Stimulated activated CD4-positive, alpha-beta T cell treated with anti-CD3 and anti-CD28 coated beads, Interleukin-2, amount 100 ng/mL, for 48 hours (primary cell): ENCODE data around the gene TRPV4.

Experiments used
- DNase-seq, 2 donors: peaks; one replicate each; pipeline ENCODE4 v3.0.0-alpha.2; 2020

The TRPV4 gene

DNA sequence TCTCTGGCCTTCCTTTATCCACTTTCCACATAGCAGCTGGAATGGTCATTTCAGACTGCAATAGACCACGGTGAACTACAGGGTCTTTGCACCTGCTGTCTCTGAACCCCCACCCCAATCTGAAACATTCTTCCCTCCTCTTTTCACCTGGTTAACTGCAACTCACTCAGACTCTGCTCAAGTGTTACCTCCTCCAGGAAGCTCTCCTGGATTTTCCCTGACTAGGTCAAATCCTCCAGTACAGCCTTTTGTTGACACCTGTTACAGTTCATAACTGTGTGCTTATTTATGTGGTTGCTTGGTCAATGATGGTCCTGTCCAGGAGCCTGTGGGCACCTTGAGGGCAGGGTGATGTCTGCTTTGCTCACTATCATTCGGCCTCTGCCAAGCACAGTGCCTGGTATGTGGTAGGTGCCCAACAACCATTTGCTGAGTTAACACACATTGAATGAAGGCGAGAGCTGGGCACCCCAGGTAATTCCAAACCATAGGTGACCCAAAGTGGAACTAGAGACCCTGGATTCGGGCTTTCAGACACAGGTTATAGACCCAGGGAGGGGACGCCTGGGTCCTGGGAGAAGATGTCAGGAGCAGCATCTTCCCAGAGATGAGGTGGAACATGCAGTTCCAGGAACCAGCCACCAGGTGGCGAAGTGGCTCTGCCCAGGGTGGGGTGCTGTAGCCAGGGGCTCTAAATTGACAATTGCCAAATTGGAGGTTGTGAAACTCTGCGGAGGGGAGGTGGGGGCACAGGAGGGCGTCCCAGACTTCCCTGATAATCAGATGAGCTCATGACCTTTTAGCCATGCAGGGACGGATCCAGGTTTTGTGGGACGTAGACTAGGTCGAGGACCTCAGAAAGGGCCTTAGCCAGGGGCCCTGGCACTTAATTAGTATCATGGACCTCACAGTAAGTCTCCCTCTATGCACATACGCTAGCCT, 28.1 kb downstream of the TRPV4 start:
- peak; percentile 56 to 61 for DNase-seq

DNA sequence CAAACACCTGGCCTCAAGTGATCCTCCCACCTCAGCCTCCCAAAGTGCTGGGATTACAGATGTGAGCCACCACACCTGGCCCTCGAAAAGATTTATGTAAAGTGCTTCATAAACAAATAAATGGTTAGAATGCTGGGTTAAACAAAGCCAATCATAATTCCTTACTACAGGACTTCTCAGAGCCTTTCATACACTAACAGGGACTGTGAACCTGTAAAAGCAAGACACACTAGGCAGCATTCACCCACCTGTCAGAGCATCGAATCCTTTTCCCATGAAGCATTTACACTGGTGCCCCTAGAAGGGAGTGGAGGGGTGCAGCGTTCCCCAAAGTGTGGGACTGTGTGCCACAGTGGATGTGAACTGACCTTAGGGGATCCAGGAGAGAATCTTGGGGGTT, 29.5 kb downstream of the TRPV4 start:
- DNase-seq = no peak

DNA sequence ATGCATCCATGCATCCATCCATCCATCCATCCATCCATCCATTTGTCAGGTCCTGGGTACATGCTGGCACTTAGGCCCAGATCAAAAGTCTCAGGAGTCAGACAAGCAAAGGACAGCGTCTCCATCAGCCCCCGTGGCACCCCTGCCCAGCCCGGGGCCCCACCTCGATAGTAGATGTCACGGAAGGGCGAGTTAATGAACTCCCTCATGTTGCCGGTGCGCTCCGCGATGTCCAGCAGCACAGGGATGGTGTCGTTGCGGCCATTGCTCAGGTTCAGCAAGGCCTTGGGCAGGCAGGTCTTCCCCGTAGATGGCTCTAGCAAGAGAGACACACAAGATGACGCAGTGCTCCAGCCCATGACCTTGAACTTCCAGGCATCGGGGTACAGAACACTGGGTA, 30.4 kb downstream of the TRPV4 start:
- DNase-seq = no peak

DNA sequence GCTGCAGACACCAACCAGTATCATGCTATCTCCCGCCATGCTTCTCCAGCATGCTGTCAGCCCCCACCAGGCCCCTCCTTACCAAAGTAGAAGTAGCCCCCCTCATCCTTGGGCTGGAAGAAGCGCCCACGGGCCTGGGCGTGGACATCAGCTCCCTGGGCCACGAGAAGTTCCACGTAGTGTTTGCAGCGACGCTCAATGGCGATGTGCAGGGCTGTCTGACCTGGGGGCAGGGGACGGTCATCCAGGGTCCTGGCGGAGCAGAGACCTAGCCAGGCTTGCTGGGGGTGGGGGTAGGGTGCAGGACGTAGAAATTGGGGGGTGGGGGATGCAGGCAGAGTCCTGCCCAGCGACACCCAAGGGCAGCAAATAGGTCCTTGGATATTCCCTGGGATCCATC, 32.7 kb downstream of the TRPV4 start:
- no peak for DNase-seq

DNA sequence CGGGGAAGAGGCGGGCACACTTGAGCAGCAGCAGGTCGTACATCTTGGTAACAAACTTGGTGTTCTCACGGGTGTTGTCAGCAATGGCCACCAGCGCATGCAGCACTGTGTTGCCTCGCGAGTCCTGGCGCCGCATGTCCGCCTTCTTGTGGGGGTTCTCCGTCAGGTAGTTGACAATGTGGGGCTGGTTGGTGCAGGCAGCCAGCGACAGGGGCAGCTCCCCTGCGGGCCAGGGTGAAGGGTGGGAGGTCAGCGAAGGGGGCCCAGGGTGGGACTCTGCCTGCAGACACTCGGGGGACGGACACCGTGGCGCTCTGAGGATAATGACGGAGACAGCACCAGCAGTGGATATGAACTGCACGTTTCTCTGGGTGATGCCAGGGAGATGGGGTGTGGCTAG, 34.5 kb downstream of the TRPV4 start:
- DNase-seq = no peak

DNA sequence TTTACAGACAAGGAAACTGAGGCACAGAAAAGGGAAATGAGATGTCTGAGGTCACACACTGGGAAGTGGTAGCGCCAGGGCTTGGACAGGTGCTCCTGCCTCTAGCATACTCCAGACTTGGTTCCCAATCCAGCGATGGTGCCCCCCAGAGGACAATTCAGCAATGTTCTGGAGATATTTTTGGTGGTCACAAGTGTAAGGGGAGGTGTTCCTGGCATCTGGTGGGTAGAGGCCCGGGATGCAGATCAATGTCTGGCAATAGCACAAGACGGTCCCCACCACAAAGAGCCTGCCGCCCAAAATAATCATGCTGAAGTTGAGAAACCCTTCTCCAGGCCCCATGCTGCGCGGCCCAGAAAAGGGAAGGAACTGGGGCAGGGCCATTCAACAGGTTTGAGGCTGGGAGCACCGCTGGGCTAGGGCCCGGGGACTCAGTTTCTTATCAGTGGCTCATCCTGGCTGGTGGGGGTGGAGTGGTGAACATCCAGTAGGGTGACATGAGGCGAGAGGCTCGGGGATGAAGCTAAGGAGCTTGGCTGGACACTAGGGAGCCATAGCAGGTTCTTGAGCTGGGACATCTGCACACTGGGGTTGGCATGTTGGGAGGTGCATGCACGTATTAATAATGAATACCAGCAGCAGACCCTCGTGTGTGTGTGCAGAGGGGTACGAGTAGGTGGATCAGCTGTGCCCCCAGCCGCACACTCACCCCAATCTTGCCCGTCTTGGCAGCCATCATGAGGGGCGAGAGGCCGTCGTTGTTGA, 35.1 kb downstream of the TRPV4 start:
- no peak for DNase-seq

DNA sequence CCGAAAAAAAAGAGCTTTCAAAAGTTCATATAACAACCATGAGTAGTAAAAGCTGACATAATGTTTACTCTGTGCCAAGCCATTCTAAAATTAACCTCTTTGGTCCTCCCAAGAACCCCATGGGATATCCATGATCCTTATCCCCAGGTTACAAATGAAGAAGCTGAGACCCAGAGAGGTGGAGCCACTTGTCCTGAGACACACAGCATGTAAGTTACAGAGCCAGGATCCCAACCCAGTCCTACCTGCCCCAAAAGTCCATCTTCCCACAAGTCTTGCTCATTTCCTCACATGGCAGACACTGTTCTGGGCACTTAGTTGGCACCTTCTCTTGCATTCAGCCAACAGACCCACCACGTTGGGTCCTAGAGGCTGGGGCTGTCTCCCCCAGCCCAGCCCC, 37.1 kb downstream of the TRPV4 start:
- no peak for DNase-seq

DNA sequence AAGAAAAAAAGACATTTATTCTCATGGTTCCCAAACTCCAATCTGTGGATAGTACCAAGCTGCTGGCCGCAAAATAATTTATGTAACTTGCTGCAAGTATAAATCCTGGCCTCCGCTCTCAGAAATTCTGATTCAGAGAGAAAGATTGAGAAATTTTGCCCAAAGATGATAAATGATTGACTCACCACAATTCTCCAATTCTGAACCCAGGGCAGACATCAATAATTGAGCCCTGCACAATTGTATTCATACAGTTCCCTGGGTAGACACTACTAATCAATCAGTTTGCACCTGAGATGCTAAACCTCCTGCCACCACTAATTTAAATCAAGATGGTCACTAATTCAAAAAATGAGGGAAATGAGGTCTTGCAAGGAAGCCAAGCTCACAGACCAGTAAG, 38.2 kb downstream of the TRPV4 start:
- no peak for DNase-seq

DNA sequence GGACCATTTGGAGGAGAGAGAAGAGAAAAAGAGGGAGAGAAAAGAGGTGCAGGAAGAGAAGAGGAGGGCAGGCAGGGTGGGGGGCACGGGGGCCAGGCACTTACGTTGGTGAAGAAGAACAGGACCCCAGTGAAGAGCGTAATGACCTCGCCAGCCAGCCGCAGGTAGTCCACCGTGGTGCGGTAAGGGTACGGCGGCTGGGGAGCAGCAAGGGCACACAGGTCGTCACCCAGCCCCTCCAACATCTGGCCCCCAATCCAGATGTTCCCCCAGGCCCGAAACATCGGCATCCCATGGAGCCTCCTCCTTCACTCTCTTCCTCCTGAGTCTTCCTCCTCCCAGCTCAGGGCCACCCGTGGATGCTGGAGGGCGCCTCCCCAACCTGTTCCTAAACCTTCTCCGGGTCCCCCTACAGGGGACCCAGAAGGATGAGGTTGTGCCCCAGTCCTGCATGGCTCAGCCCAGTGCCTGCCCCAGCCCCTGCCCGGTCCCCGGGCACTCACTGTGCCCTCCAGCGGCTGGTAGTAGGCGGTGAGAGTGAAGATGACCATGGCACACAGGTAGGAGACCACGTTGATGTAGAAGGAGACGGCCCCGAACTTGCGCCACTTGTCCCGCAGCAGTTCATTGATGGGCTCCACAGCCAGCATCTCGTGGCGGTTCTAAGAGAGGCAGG, 39.2 kb downstream of the TRPV4 start:
- DNase-seq = no peak

DNA sequence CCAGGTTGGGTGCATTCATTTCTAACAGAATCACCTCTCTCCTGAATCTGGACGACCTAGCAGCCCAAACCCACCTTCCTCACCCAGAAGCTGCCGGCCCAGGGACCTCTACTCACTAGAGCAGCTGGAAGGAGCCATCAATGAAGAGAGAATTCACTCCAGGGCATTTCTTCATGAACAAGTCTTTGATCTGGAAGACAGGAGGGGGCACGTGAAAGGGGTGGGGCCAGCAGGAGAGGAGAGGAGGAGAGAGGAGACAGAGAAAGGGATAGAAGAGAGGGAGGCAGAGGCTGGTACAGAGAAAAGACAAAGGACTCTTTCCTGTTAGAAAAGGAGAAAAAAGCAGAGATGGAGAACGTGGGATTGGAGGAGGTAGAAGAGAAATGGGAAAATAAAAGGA, 39.8 kb downstream of the TRPV4 start:
- DNase-seq = no peak

DNA sequence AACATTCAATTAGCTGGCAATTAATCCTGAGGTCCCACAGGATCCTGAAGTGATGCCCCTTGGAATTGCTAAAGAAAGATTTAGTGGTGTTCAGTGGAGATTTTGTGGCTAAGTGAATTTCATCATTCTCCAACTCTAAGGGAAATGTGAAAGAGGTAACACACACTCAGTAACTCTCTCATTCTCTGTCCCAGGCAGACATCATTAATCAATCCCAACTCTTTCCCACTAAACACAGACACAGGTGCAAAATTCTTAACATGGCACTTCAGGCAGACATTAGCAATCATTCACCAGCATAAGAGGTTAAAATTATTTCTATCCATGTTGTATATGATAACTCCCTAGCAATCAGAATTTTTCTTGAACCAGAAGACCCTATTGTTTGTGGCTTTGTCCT, 40.2 kb downstream of the TRPV4 start:
- no peak for DNase-seq

DNA sequence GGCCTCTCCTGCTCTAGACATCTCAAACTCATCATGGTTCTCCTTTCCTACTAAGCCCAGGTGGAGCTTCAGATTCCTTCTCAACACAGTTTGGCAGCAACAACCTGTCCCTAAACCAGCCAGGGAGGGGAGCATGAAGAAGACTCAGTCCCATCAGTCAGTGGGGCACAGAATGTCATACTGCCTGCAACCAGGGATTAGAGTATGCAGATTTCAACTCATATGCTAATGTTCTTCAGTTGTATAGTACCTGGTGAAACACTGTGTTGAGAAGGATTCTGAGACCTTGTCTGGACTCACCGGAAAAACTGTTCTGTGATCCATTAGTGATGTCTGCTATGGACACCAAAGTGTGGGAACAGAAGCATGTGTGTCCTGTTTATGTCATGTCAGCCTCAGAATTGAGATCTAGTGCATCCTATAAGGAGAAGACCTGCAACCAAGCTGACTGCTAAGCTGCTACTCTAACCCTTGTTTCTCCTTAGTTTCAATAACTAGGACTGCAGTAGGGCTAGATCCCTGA, 43.6 kb downstream of the TRPV4 start:
- no peak for DNase-seq

DNA sequence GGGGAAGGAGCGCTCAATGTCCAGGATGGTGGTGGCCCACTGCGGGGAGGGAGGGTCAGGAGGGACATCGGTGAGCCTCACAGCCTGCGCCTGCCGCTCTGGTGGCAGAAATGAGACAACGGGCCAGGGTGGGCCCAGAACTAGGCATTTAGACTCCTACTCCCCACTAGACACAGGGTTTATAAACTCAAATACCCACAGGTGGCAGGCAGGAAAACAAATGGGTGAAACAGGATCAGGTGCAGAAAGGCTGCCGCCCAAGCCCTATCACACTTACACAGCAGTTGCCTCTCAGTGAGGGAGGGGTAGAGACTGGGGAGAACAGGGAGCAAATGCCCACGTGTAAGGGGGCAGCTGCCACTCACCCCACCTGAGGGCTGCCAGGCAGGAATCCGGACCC, 46.4 kb downstream of the TRPV4 start:
- DNase-seq = no peak

DNA sequence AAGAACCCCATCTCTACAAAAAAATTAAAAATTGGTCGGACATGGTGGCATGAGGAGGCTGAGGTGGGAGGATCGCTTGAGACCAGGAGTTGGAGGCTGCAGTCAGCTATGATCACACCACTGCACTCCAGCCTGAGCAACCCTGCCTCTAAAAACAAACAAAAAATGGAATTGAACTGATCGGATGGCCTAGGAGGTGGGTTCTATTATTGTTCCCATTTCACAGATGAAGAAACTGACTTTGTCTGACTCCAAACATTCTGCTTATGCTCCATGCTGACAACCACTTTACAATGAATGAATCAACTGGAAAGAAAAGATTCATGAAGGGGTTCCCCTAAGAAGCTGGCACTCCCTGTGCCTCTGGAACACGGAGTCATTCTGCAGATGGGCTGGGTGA, 47.3 kb downstream of the TRPV4 start:
- no peak for DNase-seq

DNA sequence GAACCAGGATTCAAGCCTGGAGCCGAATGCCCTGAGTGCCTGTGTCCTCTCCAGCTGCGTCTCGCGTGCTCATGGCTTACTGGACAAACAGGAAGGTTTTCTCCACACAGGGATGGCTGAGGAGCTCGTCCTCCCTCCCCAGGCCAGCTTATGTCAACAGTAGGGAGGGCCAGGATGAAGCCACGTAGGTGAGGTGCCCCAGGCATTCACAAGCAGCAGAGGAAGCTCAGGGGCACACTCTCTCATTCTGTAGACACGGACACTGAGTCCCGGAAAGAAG, 49.3 kb downstream of the TRPV4 start:
- DNase-seq = no peak

DNA sequence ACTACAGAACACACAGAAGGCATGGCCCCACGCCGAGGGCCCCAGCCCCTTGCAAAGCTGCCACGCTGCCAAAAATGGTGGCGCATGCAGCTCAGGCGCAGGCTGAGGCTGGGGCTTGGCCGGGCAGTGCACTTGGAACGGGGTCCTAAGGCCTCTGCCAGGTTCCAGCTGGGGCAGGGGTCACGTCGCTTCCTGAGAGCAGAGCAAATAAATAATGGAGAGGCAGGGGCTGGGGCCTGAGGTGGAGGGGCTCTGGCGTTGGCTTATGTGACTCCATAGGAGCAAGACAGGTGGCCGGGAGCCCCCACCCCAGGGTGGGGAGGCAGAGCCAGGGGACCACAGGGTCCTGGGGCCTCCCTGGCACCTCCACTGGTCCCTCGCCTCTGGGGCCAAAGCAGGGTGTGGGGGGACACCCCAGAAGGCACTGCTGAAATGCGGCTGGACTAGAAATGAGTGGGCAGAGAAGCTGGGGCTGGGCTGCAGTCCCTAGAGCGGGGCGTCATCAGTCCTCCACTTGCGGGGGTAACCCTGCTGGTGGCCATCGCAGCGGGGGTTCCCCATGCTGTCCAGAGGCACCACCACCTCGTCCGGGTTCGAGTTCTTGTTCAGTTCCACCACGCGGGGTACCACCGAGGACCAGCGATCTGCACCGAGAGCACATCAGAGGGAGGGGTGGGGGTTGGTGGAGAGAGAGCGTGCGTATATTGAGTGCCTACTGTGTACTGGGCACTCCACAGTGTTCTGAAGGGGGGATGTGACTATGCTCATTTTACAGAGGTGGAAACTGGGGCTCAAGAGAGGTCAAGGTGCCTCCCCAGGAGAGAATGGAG, 49.8 kb downstream of the TRPV4 start:
- no peak for DNase-seq

DNA sequence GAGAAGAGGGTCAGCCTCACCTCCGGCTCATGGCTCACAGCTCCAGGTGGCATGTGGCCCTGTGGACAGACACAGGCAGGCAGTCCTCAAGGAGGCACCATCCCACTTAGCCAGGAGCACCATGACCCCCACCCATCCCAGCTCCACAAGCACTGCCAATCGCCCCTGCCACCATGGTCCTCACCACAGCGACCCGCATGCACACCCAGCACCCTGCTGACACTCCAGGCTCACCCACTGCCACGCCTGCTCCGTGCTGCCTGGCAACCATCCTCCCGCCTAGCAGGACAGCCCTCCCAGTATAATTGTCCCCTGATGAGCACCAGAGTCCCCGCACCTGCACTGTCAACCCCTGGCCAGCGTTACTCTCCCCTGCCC, 50.9 kb downstream of the TRPV4 start:
- no peak for DNase-seq

DNA sequence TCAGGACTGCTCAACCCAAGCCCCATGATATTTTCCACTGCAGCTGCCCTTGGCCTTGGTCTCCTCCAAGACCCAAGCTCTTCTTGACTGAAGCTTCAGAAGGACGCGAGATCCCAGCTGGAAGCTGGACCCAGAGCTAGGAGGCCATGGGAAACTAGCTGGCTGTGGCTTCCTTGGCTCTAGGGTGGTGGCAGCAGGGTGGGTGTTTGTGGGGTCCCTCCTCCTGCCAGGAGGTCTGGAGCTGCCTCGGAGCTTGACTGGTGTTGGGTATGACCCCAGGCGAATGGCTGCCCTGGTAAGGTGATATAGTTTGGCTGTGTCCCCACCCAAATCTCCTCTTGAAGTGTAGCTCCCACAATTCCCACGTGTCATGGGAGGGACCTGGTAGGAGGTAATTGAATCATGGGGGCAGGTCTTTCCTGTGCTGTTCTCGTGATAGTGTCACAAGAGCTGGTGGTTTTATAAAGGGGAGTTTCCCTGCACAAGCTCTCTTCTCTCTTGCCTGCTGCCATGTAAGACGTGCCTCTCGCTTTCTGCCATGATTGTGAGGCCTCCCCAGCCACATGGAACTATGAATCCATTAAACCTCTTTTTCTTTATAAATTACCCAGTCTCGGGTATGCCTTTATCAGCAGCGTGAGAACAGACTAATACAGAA, 51.4 kb downstream of the TRPV4 start:
- no peak for DNase-seq

DNA sequence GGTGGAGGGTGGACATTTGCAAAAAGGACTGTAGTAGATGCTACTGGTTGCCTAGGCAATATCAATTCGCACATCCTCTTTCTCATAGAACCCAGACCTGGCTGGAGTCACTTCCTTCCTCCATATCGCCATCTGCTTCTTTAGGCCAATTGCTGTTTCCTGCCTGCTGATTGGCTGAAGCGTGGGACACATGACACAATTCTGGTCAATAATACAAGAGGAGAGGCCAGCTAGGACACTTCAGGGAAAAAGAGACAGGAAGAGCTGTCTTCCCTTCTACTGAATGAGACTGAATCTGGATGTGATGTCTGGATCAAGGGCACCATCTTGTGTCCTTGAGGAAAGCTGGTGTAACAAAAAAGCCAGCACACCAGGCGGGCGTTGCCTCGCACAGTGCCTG, 53.8 kb downstream of the TRPV4 start:
- no peak for DNase-seq

DNA sequence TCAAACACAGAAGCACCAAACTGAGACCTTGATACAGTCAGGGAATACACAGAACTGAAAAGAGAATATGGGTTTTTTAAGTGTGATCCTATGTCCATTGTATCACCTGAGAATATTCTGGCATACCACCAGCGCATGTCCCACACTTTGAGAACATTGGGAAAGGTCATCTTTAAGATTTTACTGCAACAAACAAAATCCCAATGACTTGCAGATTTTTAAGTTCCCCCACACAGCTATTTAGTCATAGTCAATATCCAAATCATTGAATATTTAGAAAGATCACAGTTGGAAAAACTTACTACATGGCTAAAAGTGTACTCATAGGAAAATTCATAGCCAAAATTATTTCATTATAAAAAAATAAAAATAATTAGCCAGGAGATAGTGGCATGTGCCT, 54.5 kb downstream of the TRPV4 start:
- DNase-seq = no peak

DNA sequence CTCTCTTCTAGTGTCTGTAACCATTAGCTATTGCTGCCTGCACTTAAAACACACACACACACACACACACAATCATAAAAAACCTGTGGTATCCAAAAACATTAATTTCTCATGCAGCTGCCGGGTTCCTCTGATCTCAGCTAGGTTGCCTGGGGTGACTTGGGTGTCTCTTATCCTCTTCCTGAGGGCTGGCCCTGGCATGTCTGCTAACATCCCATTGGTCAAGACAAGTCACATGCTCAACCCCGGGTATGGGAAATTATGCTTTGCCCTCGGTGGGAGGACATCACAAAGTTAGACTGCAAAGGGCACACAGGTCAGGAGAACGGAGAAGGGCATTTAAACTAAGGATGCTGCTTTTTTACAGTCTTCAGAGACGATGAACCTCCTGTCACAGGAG, 55.7 kb downstream of the TRPV4 start:
- DNase-seq = peak; percentile 10 to 30

DNA sequence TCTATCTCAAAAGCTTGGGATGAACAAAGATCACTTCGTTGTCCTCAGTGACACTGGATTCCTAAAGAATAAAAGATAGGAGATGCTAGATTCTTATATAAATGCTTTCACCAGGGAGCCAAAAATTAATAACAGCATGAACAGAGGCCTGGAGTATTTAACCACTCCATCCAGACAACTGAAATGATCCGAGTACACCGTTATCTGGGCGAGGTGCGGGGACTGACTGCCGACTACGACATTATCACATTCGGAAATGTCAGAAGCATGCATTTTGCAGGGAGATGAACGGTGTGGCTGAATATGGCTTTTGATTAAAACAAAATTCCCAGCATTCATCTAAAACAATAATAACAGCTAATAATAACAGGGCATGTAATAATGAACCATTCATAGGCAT, 56.6 kb downstream of the TRPV4 start:
- no peak for DNase-seq
